NCI-H2196 (cell line): ENCODE data around the gene NOM1.

ENCODE experiments used
- DNase-seq: peaks from one replicate; lab custom pipeline; 2025; ENCODE audit not compliant: unreplicated experiment; lab: John Stamatoyannopoulos, UW

Gene NOM1

DNA sequence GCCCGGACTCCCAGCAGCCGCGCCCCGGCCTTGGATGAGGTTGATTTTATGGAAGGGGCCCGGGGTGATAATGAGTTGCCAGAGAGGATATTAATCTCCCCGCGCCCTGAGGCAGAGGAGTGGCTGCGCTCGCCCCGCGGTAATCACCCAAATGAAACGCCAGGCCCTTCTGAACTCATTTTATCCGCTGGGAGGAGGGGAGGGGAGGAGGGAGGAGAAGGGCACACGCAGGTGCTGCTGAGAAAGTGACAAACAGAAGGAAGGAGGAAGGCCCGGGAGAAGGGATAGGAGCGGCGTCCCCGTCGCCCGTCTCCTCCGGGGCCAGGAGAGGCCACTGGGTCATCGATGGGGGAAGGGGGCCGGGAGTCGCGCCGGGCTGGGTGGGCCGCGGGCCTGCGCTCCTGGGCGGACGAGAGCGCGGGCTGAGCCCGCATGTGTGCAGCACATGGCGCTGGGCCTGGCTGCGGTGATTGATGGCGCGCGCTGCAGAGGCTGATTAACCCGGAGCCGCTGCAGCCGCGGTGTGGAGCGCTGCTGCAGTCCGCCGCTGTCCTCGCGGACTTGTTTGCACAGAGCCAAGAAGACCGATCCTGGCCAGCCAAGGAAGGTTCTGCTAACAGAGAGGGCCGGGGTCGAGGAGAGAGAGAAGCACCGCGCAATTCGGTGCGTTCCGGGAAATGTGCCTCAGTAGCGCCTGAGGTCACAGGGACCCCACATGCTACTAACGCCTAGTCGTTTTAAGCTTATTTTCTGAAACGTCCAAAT, 54.4 kb downstream of the NOM1 start:
- DNase-seq, result no peak

DNA sequence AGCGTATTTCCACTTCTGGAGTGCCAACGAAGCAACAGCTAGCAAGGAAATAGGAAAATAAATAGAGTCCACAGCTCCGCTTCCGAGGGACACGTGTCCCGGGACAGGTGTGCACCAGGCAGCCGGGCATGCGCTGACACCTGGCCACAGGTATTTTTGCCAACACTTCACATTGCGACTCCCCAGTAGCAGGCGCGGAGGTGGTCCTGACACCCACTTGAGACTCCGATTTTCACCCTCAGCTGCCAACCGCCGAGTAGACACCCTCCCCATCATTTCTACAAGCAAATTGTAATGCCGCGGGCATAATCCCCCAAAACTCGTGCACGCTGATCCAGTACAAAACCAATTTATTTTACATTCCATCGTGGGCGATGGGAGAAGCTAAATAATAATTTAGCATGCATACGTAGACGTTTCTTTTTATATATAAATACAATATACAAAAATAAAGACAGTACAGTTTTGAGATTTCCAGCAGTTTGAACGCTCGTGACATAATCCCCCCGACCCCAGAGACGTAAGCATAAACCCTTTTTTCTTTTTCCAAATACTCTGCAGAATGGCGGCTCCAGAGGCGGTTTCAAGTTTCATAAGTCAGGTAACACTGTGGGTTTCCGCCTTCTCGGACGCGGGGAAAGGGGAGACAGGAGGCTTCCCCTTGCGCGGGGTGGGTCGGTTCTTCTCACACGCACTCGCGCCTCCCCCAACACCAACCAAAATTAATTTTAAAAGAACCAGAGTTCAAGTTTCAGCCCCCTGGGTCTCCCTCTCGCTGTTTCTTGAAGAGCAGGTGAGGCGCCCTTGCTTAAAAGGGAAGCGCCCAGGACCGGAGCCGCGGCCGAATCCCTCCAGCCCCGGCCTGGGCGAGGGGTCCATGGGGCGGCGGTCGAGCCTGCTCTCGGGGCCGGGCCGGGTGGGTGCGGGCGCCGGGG, 55.3 kb downstream of the NOM1 start:
- DNase-seq, result no peak

DNA sequence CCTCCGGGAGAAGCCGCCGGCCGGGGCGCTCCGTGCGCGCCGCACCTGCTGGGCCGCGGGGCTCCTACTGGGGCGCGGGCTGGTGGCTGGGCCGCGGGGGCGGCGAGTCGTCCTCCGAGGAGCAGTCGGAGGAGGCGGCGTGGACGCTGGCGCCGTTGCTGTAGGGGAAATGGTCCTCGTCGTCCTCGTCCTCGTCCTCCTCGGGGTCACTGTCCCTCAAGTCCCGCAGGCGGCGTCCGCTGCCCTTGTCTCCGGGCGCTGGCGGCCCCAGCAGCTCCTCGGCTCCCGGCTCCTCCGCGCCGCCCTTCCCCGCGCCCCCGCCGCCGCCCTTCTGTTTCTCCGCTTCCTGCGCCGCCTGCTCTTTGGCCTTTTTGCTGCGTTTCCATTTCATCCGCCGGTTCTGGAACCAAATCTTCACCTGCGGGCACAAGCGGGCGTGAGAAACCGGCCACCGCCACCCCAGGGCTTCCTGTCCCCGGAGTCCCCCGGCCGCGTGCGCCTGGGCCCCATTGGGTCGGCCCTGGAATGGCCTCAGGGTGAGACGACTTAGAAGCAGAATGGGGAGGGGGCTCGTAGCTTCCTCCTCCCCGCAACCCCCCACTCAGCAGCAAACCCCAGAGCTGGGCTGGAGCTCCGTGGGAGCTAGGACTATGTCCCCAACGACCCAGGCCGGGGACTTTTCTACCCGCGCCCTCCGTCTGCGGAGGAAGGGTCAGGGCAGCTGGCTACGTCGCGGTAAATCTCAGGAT, 56.1 kb downstream of the NOM1 start:
- DNase-seq, result no peak

DNA sequence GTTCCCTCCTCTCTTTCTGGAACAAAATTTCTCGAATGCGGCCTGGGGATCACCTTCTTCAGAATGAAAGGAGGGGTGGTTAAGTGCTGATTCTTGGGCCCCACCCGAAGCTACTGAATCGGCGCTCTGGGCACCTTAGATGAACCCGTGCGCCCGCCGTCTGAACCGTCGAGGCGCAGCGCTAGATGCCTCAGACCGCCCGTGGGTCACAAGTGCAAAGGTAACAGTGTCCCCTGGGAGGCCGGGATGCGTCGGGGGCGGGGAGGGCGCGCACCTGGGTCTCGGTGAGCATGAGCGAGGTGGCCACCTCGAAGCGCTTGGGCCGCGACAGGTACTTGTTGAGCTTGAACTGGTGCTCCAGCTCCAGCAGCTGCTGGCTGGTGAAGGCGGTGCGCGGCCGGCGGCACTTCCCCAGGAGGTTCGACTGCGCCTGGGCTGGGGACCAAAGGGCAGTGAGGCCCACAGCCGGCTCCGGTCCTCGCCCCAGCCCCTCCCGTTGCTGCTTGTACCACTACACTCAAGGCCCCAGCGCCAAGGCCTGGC, 56.8 kb downstream of the NOM1 start:
- no peak for DNase-seq

DNA sequence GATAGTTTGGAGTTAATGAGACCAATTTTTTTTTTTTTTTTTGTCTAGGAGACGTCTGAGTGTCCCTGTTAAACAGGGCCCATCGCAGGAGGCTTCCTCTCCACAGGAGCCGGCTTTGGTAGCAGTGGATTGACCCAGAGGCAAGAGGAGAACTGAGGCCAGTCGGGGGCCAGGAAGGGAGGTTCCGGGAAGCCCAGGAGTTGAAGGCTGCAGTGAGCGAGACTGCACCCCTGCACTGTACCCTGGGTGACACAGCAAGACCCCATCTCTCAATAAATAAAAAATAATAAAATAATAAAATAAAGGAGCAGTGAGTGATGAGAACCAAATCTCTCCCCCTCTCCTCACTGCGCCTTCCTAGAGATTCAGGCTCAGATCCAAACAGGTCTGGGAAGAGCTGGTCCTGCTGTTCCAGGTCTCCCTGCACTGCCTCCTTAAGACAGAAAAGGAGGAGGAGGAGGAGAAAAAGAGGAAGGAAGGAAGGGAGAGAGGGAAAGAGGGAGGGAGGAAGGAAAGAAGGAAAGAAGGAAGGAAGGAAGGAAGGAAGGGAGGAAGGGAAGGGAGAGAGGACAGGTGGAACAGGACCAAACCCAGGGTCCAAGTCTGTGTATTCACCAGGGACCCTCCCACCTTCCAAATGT, 57.4 kb downstream of the NOM1 start:
- DNase-seq, result no peak

DNA sequence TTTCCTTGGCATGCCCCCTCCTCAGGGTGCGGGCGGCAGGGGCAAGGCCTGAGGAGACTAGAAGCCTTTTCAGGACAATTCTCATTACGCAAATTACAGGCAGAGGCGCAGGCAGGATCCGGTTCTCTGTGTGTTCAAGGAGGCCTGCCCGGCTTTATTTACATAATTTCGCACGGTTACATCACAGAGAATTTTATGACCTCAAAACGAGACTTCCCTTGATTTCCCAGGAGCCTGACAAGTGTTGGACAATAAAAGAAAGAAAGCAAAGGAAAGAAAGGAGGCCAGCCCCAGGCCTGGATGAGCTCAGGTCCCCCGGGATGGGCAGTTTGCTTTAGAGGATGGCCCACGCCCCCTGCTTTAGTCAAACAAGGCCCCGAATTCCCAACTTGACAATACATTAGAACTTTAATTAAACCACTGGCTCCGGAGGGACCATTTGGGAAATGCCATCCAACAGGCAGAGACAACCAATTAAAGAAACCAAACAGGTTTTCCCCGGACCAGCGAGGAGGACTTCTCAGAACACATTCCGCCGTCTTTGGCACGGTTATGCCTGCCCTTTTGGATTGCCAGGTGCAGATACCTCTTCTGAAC, 58.1 kb downstream of the NOM1 start:
- DNase-seq, result no peak

DNA sequence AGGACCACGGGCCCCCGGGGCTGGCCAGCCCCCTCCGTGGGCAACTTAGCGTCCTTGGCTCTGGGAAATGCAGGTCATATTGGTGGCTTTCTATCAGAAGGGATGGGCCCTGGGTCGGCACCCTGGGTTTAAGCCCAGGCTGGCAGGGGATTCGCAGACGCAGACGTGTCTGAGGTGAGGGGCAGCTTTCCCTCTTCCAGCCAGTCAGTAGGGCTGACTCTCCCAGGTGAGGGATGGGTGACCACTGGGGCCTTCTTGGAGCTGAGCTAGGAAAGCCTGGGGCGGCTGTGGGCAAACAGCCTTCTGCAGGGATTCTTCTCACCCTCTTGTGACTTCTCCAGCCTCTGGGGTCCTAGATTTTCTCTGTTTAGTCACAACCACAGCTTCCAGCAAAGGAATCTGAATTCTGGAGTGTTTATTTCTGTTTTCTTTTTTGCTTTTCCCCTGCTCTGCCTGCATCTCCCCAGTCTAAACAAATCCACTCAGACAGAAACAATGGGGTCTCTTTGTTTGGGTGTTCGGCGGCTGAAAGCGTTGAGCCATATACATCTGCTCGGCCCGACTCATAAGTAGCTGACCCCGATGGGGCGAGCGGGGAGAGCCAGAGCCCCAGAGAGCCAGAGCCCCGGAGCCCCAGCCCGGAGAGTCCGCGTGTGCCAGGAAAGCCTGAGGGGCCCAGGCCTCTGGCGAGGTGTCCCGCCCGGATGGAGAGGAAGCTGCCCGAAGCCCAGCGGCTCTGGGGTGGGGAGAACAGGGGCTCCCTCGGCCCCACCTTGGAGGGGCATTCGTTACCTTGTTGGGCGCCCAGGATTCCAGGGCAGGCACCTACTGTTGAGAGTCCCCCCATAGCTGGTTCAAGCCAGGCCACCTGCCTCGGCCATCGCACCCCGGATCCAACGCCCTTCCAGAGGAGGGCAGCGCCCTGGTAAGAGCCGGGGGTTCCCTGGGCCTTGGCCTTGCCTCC, 59.0 kb downstream of the NOM1 start:
- no peak for DNase-seq

DNA sequence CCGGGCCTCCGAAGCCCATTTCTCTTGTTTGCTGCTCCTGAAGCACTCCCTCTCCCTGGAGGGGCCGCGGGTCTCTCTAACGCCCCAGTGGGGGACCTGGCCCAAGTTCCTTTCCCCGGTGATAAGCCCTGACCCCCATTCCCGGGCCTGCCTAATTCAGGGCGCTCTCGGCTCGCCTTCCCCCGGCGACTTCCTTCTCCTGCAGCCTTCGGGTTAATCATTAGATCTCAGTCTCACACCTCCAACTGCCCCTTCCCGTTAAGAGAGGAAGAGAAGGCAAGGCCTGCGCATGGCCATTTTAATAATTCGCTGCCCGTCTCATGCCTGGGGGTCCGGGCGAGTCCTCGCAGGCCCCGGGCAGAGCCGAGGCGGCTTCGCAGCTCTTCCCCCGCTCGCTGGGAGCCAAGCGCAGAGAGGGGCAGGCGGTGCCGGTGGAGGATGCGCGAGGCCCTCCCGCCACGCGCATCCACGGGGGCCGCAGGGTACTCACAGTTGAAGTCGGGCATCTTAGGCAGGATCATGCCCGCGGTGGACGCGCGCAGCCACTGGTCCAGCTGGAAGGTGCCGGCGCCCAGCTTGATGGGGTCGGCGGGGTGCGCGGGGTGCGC, 59.8 kb downstream of the NOM1 start:
- DNase-seq, result no peak

DNA sequence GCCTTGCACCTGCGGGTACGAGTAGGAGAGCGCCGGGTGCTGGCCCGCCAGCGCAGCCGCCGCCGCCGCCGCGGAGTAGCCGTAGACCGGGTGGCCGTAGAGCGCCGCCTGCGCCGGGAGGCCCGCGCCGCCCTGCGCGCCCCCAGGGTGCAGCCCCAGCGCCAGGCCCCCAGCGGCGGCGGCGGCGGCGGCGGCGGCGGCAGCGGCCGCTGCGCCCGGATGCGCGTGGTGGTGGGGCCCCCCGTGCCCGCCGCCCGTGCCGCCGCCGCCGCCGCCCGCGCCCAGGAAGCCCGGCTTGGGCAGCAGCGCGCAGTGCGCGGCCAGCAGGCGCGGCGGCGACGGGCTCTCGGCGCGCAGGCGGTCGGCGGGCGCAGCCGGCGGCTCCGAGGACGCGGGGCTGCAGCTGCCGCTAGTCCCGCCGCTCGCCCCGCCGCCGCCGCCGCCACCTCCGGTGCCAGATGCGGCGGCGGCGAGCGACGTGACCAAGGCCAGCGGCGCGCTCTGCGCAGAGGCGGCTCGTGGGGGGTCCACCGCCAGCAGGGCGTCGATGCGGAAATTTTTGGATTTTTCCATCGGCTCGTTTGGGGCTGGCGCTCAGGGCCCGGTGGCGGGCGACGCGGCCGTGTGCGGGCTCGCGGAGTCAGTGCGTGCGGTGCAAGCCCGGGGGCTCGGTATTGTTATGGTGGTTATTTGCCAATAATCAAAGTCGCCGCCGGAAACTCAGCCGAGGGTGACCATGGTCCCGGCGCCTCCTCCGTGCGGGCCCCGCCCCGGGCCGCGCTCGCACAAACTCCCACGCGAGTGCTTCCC, 60.5 kb downstream of the NOM1 start:
- DNase-seq, result no peak

DNA sequence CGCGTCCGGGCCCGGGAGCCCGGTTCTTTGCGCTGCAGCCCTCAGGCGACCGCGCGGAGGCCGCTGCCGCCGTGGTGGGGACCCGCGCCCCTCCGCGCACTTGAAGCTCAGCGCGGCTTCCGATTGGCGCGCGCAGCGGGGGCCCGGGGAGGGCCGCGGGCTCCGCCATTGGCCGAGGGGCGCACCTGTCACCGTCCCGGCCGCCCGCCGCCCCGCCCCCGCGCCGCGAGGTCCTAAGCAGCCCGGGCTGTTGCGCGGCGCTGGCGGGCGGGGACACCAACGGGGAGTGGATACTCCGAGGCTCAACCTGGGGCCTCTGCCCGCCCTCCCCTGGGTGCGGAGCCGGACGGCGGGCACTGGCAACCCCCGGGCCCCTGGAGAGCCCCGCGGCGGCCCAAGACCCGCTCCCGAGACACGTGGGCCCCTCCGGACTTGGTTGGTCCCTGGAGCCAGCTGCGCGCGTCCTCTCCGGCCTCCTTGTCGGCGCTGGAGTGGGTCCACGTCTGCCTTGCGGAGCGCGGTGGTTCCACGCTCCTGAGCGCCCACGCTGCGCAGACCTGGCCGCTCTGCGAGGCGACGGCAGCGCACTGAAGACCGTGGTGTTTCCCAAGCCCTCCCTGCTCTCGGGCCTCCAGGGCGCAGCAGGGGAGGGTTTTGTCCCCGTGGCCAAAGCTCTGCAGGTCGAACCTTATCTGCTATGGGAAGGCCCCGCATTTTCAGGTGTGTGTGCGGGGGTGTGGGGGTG, 61.2 kb downstream of the NOM1 start, which contains the start of gene MNX1:
TSS of gene MNX1 (minus strand) at position 76 of the 745 bp plus-strand sequence. CDS start 313 bp downstream, outside the sequence.
- peak; percentile 76 for DNase-seq

DNA sequence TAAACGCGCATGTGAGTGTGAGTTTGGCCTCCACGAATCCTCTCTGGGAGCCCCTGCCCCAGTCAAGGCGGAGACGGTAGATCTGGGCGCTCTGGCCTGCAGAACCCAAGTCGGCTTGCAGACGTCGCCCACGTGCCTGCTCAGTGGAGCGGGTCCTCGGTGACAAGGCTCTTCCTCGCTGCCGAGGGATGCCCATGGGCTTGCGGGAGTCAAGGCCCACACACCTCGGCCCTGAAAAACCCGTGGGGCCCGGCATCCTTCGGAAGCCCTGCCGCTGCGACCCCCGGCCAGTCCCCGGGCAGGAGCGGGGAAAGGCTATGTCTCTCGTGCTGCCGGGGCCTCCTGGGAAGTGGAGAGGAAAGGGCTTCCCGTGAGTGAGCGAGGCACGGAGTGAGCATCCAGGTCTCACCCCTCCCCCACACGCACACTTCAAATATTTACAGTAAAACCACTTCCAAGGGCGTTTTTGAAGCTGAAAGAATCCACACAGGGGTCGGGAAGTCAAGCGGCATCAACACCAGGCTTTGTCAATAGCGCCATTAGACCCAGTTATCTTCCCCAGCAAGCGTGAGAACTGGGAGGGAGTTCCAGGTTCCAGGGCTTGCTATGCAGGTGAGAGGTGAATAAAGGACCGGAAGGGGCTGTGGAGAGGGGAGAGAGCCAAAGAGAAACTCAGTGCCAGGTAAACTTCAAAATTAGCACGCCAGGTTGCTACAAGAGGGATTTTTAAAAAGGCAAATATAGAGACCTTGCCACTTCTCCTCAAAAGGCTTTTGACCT, 62.0 kb downstream of the NOM1 start:
- DNase-seq, result no peak

DNA sequence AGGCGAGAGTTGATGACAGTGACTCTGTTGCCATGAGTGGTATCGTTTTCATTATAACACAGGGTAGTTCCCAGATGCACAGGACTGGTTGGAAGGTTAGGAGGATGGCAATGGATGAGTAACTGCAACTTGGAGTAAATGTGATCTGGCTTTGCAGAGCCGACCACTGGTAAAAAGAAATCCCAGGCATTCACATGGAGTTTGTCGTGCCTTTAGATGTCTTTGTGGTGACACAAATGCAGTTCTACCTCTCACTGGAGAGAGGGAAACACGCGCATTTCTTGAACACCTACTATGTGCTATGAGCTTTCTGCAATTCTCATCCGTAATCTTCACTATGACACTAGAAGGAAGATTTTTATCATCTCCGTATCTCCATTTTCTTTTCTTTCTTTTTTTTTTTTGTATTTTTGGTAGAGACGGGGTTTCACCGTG, 62.6 kb downstream of the NOM1 start:
- DNase-seq, result no peak

DNA sequence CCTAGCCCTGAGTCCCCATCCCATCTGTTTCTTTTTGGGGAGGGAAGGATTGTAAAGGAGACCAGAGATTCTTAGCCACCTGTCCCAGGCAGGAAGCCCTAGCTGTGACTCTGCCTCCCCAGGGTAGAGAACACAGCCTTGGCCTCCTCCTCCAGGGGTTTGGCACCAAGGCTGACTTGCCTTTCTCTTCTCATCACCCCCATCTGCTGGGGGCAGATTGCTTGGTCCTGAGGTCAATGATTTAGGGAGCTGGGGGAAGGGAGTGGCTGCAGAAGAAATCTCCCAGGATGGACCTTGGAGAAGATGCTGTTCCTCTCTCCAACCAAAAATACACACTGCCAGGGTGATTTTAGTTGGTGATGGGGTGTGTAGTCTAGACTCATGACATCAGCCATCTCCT, 63.6 kb downstream of the NOM1 start:
- DNase-seq, result no peak

DNA sequence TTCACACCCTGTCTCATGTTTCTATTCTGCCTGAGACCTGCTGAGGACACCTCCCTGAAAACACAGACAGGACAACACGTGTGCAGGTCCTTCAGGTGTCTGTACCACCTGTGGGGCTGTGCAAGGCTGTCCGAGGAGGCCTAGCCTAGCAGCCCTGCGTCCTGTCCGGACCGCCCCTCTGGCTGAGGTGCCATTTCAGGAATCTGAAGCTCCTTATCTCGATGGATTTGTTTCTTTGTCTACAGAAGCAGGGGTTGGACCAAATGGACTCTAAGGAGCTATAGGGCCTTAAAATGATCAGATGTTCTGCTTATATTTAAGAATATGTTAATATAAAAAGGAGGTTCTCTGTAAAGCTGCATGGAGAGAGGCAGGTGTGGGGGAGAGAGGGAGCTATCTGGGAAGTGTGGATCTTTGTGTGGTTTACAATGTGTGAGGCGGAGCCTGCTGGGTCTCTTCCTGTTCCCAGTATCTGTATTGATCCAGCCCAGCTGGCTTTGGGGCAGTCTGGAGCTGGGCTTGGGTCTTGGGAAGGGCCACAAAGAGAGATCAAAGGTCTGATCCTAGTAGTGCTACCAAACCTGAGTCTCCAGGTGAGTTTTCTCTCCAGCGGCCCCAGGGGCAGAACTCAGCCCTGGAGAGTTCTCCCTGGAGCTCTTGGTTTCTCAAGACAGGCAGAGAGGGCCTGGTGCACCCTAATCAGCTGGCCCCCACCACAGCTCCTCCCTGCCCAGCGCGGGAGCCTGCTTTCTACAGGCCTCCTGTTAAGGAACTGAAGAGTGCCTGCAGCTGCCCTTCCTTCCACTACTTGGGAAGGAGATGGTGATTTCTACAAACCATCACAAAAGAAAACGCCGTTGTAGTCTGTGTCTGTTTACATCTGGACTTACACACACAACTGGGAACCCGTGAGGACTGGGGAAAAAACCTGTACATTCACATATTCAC, 64.4 kb downstream of the NOM1 start:
- DNase-seq, result no peak
